ENCODE data around the gene KLHL26. TPM values are rescaled to one million over a fixed set of nuclear protein-coding genes. Genes with fewer than 3 reads are reported as not detected.

Gene KLHL26
- total RNA-seq, 1 experiment from 2014 or later = 7.5 TPM

DNA sequence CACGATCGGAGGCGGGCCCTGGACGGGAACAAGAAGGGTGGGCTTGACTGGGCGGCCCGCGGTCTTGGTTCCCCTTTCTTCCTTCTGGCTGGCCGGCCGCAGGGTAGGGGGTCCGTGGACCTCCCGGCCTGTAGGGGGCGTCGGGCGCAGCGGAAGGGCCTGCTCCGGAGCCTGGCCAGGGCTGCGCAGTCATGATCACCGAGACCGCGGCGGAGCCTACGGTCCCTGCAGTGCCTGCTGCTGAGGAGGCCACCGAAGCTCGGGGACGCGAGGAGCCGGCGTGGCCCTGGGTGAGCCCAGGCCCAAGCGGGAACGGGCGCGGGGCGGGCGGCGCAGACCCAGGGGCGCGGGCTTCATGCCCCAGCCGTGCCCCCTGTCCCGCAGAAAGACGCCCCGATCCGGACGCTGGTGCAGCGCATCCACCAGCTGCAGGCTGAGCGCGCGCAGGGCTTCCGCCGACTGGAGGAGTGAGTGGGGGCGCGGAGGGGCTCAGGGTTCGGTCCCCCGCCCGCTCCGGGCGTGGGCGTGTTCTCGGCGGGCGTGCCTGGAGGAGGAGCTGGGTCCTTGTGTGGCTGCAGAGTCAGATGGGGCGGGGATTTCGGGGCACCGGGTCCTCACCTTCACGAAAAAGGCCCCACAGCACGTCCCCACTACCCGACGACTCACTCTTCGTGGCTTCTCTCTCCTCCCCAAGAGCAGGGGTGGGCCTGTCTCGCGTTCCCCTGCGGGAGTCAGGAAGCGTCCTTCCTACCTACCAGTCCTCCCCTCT, 48.0 kb upstream of the KLHL26 start, which contains the start of gene REX1BD:
TSS of gene REX1BD (plus strand) at position 188 of the 769 bp plus-strand sequence. CDS start at position 192, 4 bp downstream.
- Mint-ChIP-seq H3K36me3 (ENCODE audit: insufficient read depth, unreplicated experiment) (peaks cover 20% of the 10 kb centered on the region), H3K4me1 (ENCODE audit: low read depth, unreplicated experiment) (peaks cover 10% of the 10 kb centered on the region), H3K27me3 (ENCODE audit: unreplicated experiment) (no peaks in the 10 kb centered on the region), H3K4me3 (ENCODE audit: low read depth, unreplicated experiment) (peak within 1 kb of the TSS; percentile 76), H3K27ac (ENCODE audit: unreplicated experiment) (no peak within 1 kb of the TSS), H3K9me3 (ENCODE audit: low read depth, unreplicated experiment) (no peaks in the 10 kb centered on the region)
- TF ChIP-seq, protein P1, sequence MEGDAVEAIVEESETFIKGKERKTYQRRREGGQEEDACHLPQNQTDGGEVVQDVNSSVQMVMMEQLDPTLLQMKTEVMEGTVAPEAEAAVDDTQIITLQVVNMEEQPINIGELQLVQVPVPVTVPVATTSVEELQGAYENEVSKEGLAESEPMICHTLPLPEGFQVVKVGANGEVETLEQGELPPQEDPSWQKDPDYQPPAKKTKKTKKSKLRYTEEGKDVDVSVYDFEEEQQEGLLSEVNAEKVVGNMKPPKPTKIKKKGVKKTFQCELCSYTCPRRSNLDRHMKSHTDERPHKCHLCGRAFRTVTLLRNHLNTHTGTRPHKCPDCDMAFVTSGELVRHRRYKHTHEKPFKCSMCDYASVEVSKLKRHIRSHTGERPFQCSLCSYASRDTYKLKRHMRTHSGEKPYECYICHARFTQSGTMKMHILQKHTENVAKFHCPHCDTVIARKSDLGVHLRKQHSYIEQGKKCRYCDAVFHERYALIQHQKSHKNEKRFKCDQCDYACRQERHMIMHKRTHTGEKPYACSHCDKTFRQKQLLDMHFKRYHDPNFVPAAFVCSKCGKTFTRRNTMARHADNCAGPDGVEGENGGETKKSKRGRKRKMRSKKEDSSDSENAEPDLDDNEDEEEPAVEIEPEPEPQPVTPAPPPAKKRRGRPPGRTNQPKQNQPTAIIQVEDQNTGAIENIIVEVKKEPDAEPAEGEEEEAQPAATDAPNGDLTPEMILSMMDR (IDR thresholded peaks at IDR 0.05; ENCODE audit: unreplicated experiment) = peak; percentile 70
- intact Hi-C loops (cut with micrococcal nuclease; ENCODE audit: unreplicated experiment) = no loop called here
- DNase-seq = peak; percentile 79
- CTCF ChIA-PET = interaction anchor here (0.6 to 1.3 kb wide), 4 partner anchors 9 to 68 kb away, joined by 3 to 8 read pairs (median 4); partner anchors contain the start of gene UBA52
- no TSS peak for BruUV-seq (replicated peaks)

DNA sequence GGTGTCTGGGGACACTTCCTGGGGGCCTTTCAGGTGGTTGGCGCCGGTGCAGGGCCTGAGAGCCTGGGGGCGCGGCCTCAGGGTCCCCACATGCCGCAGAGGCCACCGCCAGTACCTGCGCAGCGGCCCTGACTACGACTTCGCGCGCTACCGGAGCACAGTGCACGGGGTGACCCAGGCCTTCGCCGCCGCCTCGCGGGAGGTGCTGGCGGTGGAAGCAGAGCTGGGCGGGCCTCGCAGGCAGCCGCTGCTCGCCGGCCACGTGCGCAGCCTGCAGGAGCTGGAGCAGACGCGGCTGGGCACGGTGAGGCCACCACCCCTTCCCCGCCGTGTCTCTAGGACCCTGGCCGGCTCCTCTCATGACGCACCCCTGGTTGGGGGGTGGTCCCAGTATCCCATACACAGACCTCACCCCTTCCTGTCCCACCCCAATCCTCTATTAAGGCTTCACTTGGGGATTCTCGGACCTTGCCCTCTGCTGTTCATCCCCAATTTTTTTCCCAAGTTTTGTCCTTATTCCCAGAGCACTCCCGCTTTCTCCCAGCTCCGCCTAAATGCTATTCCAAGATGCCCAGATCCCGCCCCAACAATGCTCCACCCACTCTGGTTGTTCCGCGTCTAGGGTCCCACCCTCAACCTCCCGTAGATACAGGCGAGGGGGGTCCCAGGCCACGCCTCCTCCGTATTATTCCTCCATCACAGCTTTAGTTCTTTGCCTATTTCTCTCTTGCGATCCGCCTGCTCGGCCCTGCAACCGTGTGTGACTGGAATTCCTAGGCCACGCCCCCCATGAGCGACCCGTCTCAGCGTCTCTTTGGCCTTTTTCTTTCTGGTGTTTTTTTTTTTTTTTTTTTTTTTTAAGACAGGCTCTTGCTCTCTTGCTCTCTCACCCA, 47.2 kb upstream of the KLHL26 start:
- intact Hi-C loops (cut with micrococcal nuclease; ENCODE audit: unreplicated experiment) = no loop called here
- Mint-ChIP-seq H3K27ac (ENCODE audit: unreplicated experiment) (peak overlapping the region; percentile 76), H3K4me1 (ENCODE audit: low read depth, unreplicated experiment) (peaks cover 10% of the 10 kb centered on the region), H3K36me3 (ENCODE audit: insufficient read depth, unreplicated experiment) (peaks cover 20% of the 10 kb centered on the region), H3K4me3 (ENCODE audit: low read depth, unreplicated experiment) (peak overlapping the region; percentile 76), H3K9me3 (ENCODE audit: low read depth, unreplicated experiment) (no peaks in the 10 kb centered on the region), H3K27me3 (ENCODE audit: unreplicated experiment) (no peaks in the 10 kb centered on the region)
- peak; percentile 67 for DNase-seq
- TF ChIP-seq, protein P1 (IDR thresholded peaks at IDR 0.05; ENCODE audit: unreplicated experiment) = no peak
- BruUV-seq (replicated peaks) = no TSS peak
- CTCF ChIA-PET = interaction anchor here (0.6 to 1.3 kb wide), 4 partner anchors 8 to 69 kb away, joined by 3 to 8 read pairs (median 4); partner anchors contain the start of gene UBA52

- no peaks in the 10 kb centered on the region for H3K9me3 Mint-ChIP-seq (ENCODE audit: low read depth, unreplicated experiment)
- H3K27ac Mint-ChIP-seq (ENCODE audit: unreplicated experiment) = peak overlapping the region; percentile 76
- TF ChIP-seq, protein P1 (IDR thresholded peaks at IDR 0.05; ENCODE audit: unreplicated experiment) = no peak
- TSS peak; percentile 55 for BruUV-seq (replicated peaks)
- H3K4me3 Mint-ChIP-seq (ENCODE audit: low read depth, unreplicated experiment) = peak overlapping the region; percentile 76
- CTCF ChIA-PET = no interaction called here
- peaks cover 20% of the 10 kb centered on the region for H3K36me3 Mint-ChIP-seq (ENCODE audit: insufficient read depth, unreplicated experiment)
- peaks cover 10% of the 10 kb centered on the region for H3K4me1 Mint-ChIP-seq (ENCODE audit: low read depth, unreplicated experiment)
- H3K27me3 Mint-ChIP-seq (ENCODE audit: unreplicated experiment) = no peaks in the 10 kb centered on the region
- intact Hi-C loops (cut with micrococcal nuclease; ENCODE audit: unreplicated experiment) = no loop called here
- DNase-seq = no peak
Measured at GRCh38 chr19:18590273-18591272, 46.3 kb upstream of the KLHL26 start.

Data from Calu3 (cell line).